Measurements from ENCODE around the gene ZNF83. TPM values are rescaled to one million over a fixed set of nuclear protein-coding genes. Genes with fewer than 3 reads are reported as not detected.
"Not testable (repeated sequence)": the region's sequence is repeated elsewhere in the genome, so short reads cannot be mapped to it uniquely, and the experiment has no call there.

ZNF83 gene
- total and polyA plus RNA-seq, 8 donors = 44.0 to 187 (median 110) TPM

- H3K36me3 ChIP-seq = peaks cover 0 to 10% of the 10 kb centered on the region in 2 donors
- no peaks in the 10 kb centered on the region for H3K27me3 ChIP-seq
- DNase-seq (no peak), ATAC-seq (no peak)
- intact Hi-C loops (cut with DNase I) = no loop called here
- no peak overlapping the region for H3K4me3 ChIP-seq
- no peak for TF ChIP-seq CTCF (IDR thresholded peaks at IDR 0.05)
- H3K9me3 ChIP-seq = peaks cover 0 to 1% of the 10 kb centered on the region in 2 donors
- H3K4me1 ChIP-seq = no peaks in the 10 kb centered on the region
- no peak overlapping the region for H3K27ac ChIP-seq
Observed at GRCh38 chr19:52679598-52679997, 41.4 kb upstream of the ZNF83 start.

- H3K9me3 ChIP-seq; intact Hi-C loops (cut with DNase I); H3K4me3 ChIP-seq; DNase-seq; ATAC-seq; H3K36me3 ChIP-seq; H3K4me1 ChIP-seq; H3K27ac ChIP-seq; H3K27me3 ChIP-seq: not testable (repeated sequence)
Observed at GRCh38 chr19:52675239-52675638, 37.1 kb upstream of the ZNF83 start.

GRCh38 chr19:52673014-52673413 lies 34.9 kb upstream of the ZNF83 start:
- Histone ChIP-seq H3K27me3 (no peaks in the 10 kb centered on the region), H3K4me1 (no peaks in the 10 kb centered on the region), H3K9me3 (peaks cover 0 to 1% of the 10 kb centered on the region in 2 donors), H3K4me3 (no peak overlapping the region), H3K36me3 (no peaks in the 10 kb centered on the region), H3K27ac (no peak overlapping the region)
- no peak for TF ChIP-seq CTCF (IDR thresholded peaks at IDR 0.05)
- no peak for ATAC-seq
- intact Hi-C loops (cut with DNase I) = no loop called here
- no peak for DNase-seq

- Histone ChIP-seq H3K4me1 (no peaks in the 10 kb centered on the region), H3K27ac (no peak overlapping the region)
- intact Hi-C loops (cut with DNase I) = no loop called here
Observed at GRCh38 chr19:52670046-52670445, 31.9 kb upstream of the ZNF83 start.

GRCh38 chr19:52669586-52669985 lies 31.4 kb upstream of the ZNF83 start:
- Histone ChIP-seq H3K27me3 (no peaks in the 10 kb centered on the region), H3K4me3 (no peak overlapping the region), H3K27ac (no peak overlapping the region), H3K9me3 (no peaks in the 10 kb centered on the region), H3K4me1 (no peaks in the 10 kb centered on the region), H3K36me3 (no peaks in the 10 kb centered on the region)
- intact Hi-C loops (cut with DNase I) = no loop called here
- DNase-seq (no peak), ATAC-seq (no peak)
- TF ChIP-seq CTCF (IDR thresholded peaks at IDR 0.05) = no peak

More at GRCh38 chr19:52670046-52670445, 31.9 kb upstream of the ZNF83 start:
- no peaks in the 10 kb centered on the region for H3K36me3 ChIP-seq
- no peaks in the 10 kb centered on the region for H3K9me3 ChIP-seq
- no peaks in the 10 kb centered on the region for H3K27me3 ChIP-seq
- no peak for ATAC-seq
- no peak for DNase-seq
- H3K4me3 ChIP-seq = no peak overlapping the region
- TF ChIP-seq CTCF (IDR thresholded peaks at IDR 0.05) = no peak

- no peak for TF ChIP-seq CTCF (IDR thresholded peaks at IDR 0.05)
- intact Hi-C loops (cut with DNase I) = no loop called here
- no peak for ATAC-seq
Observed at GRCh38 chr19:52667972-52668371, 29.8 kb upstream of the ZNF83 start.

More at GRCh38 chr19:52667972-52668371, 29.8 kb upstream of the ZNF83 start:
- Histone ChIP-seq H3K27ac (no peak overlapping the region), H3K9me3 (no peaks in the 10 kb centered on the region), H3K4me3 (no peak overlapping the region), H3K36me3 (no peaks in the 10 kb centered on the region), H3K27me3 (no peaks in the 10 kb centered on the region), H3K4me1 (no peaks in the 10 kb centered on the region)
- no peak for DNase-seq
